H1 (cell line): ENCODE measurements around the gene CCT5. TPM values are rescaled to one million over a fixed set of nuclear protein-coding genes. Genes with fewer than 3 reads are reported as not detected.

Source experiments
- CTCF ChIA-PET: fragments of 300-600 bp; sonication (Branson Sonifier 250); formaldehyde crosslinking; loops from one replicate; lab custom pipeline; 2021; ENCODE audit not compliant: partially characterized antibody; lab: Charles Lee
- POLR2A ChIA-PET: fragments of 300-600 bp; sonication (Branson Sonifier 250); formaldehyde crosslinking; loops from one replicate; lab custom pipeline; 2021; ENCODE audit warnings: inconsistent platforms; ENCODE audit not compliant: partially characterized antibody; lab: Charles Lee
- DNase-seq, 2 experiments: peaks; one replicate each; pipeline versions ENCODE4 v3.0.0 to v3.0.0-alpha.2; 2010 to 2022; ENCODE audit warnings: low spot score in 2 of 2, low read depth in 1 of 2, mixed read lengths in 1 of 2
- FAIRE-seq: peaks from 2 replicates; lab custom pipeline; 2011; peaks lifted over from hg19 to GRCh38; lab: Jason Lieb, UNC
- H2AFZ ChIP-seq: 2 replicates; pipeline ENCODE4 v1.8.1; 2012; ENCODE audit warnings: low read length, inconsistent platforms
- H2AK5ac ChIP-seq: 2 replicates; pipeline ENCODE4 v1.6.1; 2013; ENCODE audit warnings: low read depth, low read length
- H2BK120ac ChIP-seq: replicated peaks from 2 replicates; pipeline ENCODE3; 2013; ENCODE audit warnings: low read depth, low read length, inconsistent platforms
- H2BK12ac ChIP-seq: 2 replicates; pipeline ENCODE4 v1.6.1; 2013; ENCODE audit warnings: low read depth, low read length
- H2BK15ac ChIP-seq: 2 replicates; pipeline ENCODE4 v1.6.1; 2013; ENCODE audit warnings: low read length
- H2BK20ac ChIP-seq: 2 replicates; pipeline ENCODE4 v1.6.1; 2013; ENCODE audit warnings: low read length
- H2BK5ac ChIP-seq: 2 replicates; pipeline ENCODE4 v1.6.1; 2013; ENCODE audit warnings: low read depth, low read length
- H3K14ac ChIP-seq: 2 replicates; pipeline ENCODE4 v1.6.1; 2013; ENCODE audit warnings: inconsistent platforms; ENCODE audit not compliant: insufficient read length
- H3K18ac ChIP-seq: 2 replicates; pipeline ENCODE4 v1.6.1; 2013; ENCODE audit warnings: low read length; ENCODE audit errors: extremely low read depth
- H3K23ac ChIP-seq: 2 replicates; pipeline ENCODE4 v1.6.1; 2013; ENCODE audit warnings: inconsistent platforms; ENCODE audit not compliant: insufficient read length
- H3K23me2 ChIP-seq: 2 replicates; pipeline ENCODE4 v1.6.1; 2013; ENCODE audit warnings: low read depth, low read length
- H3K27ac ChIP-seq: 2 replicates; pipeline ENCODE4 v1.6.1; 2011; ENCODE audit warnings: low read depth, low read length, inconsistent platforms
- H3K27me3 ChIP-seq, 4 experiments: replicated peaks in 1 of 4; 1 replicate in 1 of 4; 2 replicates in 3 of 4; pipeline versions ENCODE4 v1.6.1 to v1.8.1; 2011 to 2013; ENCODE audit warnings: low read length in 3 of 4, mild to moderate bottlenecking in 3 of 4, inconsistent platforms in 2 of 4, mixed read lengths in 2 of 4, moderate library complexity in 1 of 4; ENCODE audit not compliant: control insufficient read depth in 3 of 4, insufficient read depth in 3 of 4; ENCODE audit errors: extremely low read depth in 1 of 4
- H3K36me3 ChIP-seq, 4 experiments: 2 replicates each; pipeline versions ENCODE4 v1.6.1 to v1.8.1; 2011 to 2013; ENCODE audit warnings: mild to moderate bottlenecking in 4 of 4, low read length in 3 of 4, moderate library complexity in 2 of 4, control low read depth in 1 of 4, inconsistent platforms in 1 of 4; ENCODE audit not compliant: insufficient read depth in 4 of 4, control insufficient read depth in 2 of 4
- H3K4ac ChIP-seq: replicated peaks from 2 replicates; pipeline ENCODE3; 2013; ENCODE audit warnings: low read length, low read depth, mixed read lengths, inconsistent platforms; ENCODE audit not compliant: insufficient read length
- H3K4me1 ChIP-seq, 4 experiments: replicated peaks in 1 of 4; 1 replicate in 1 of 4; 2 replicates in 3 of 4; pipeline versions ENCODE4 v1.6.1 to v1.8.1; 2011 to 2013; ENCODE audit warnings: low read length in 3 of 4, inconsistent platforms in 2 of 4, mixed read lengths in 1 of 4; ENCODE audit not compliant: insufficient read depth in 4 of 4, control insufficient read depth in 3 of 4
- H3K4me2 ChIP-seq, 2 experiments: 2 replicates each; pipeline versions ENCODE4 v1.6.1 to v1.8.1; 2011 to 2013; ENCODE audit warnings: low read depth in 2 of 2, low read length in 2 of 2, control low read depth in 1 of 2, inconsistent platforms in 1 of 2, mild to moderate bottlenecking in 1 of 2; ENCODE audit not compliant: insufficient read depth in 1 of 2
- H3K4me3 ChIP-seq, 4 experiments: fragments of 200-600, 300-600 bp in 1 of 4; sonication (generic), shearing (Covaris generic), sonication (Bioruptor Twin) in 1 of 4; 2 replicates each; pipeline versions ENCODE4 v1.5.1 to v1.8.1; 2011 to 2016; ENCODE audit warnings: low read length in 4 of 4, low read depth in 3 of 4, control low read depth in 2 of 4, inconsistent platforms in 2 of 4, mild to moderate bottlenecking in 2 of 4, mixed read lengths in 1 of 4, moderate library complexity in 1 of 4; ENCODE audit not compliant: insufficient read depth in 2 of 4; ENCODE audit errors: extremely low read depth in 1 of 4
- H3K56ac ChIP-seq: replicated peaks from 2 replicates; pipeline ENCODE3; 2013; ENCODE audit warnings: low read depth, mild to moderate bottlenecking, mixed read lengths, low read length, inconsistent platforms; ENCODE audit not compliant: insufficient read length
- H3K79me1 ChIP-seq: 2 replicates; pipeline ENCODE4 v1.6.1; 2013; ENCODE audit warnings: low read depth, low read length, control low read depth
- H3K79me2 ChIP-seq, 2 experiments: 2 replicates each; pipeline versions ENCODE4 v1.6.1 to v1.8.1; 2012 to 2013; ENCODE audit warnings: low read length in 2 of 2, mild to moderate bottlenecking in 2 of 2, inconsistent platforms in 1 of 2; ENCODE audit not compliant: insufficient read depth in 2 of 2, control insufficient read depth in 1 of 2
- H3K9ac ChIP-seq, 4 experiments: replicated peaks in 1 of 4; 1 replicate in 1 of 4; 2 replicates in 3 of 4; pipeline versions ENCODE4 v1.6.1 to v1.8.1; 2011 to 2013; ENCODE audit warnings: low read depth in 3 of 4, low read length in 3 of 4, control low read depth in 2 of 4, mild to moderate bottlenecking in 2 of 4, moderate library complexity in 2 of 4, inconsistent platforms in 1 of 4; ENCODE audit errors: extremely low read depth in 1 of 4
- H3K9me3 ChIP-seq, 2 experiments: 2 replicates each; pipeline versions ENCODE4 v1.6.1 to v1.8.1; 2012 to 2013; ENCODE audit warnings: mild to moderate bottlenecking in 2 of 2, moderate library complexity in 2 of 2, control low read depth in 1 of 2, inconsistent platforms in 1 of 2, low read depth in 1 of 2, low read length in 1 of 2, mixed read lengths in 1 of 2; ENCODE audit not compliant: insufficient read depth in 2 of 2
- H4K20me1 ChIP-seq, 2 experiments: replicated peaks in 1 of 2; 2 replicates each; pipeline versions ENCODE3 to v1.8.1; 2011 to 2013; ENCODE audit warnings: inconsistent platforms in 2 of 2, low read length in 2 of 2, mild to moderate bottlenecking in 1 of 2; ENCODE audit not compliant: insufficient read depth in 2 of 2, control insufficient read depth in 1 of 2
- H4K5ac ChIP-seq: 2 replicates; pipeline ENCODE4 v1.6.1; 2013; ENCODE audit warnings: low read length, low read depth, mixed read lengths, inconsistent platforms; ENCODE audit not compliant: insufficient read length
- H4K8ac ChIP-seq: 2 replicates; pipeline ENCODE4 v1.8.0; 2013; ENCODE audit warnings: mild to moderate bottlenecking, moderate library complexity, low read length, inconsistent platforms; ENCODE audit not compliant: insufficient read depth; ENCODE audit errors: extremely low read depth
- H4K91ac ChIP-seq: replicated peaks from 2 replicates; pipeline ENCODE3; 2013; ENCODE audit warnings: low read length, mixed read lengths, inconsistent platforms; ENCODE audit not compliant: insufficient read length
- ASH2L ChIP-seq: fragments of 200-600, 300-600 bp; sonication (generic); IDR thresholded peaks from one replicate; pipeline ENCODE4 v1.7.1; 2017; ENCODE audit warnings: low read length
- CBX5 ChIP-seq: fragments of 300-800, 300-1000 bp; sonication (generic); IDR thresholded peaks from 2 replicates; pipeline ENCODE4 v1.7.1; 2016; ENCODE audit warnings: antibody characterized with exemption, low read length, low read depth
- CEBPB ChIP-seq: IDR thresholded peaks from 2 replicates; pipeline ENCODE4 v1.6.1; 2012; ENCODE audit warnings: low read depth, low read length
- EP300 ChIP-seq, 2 experiments: IDR thresholded peaks; 1 replicate in 1 of 2; 2 replicates in 1 of 2; pipeline ENCODE4 v1.6.1; 2011 to 2012; ENCODE audit warnings: low read depth in 2 of 2, low read length in 2 of 2, mild to moderate bottlenecking in 2 of 2, borderline replicate concordance in 1 of 2, inconsistent platforms in 1 of 2, moderate library complexity in 1 of 2
- NRF1 ChIP-seq: IDR thresholded peaks from 2 replicates; pipeline ENCODE4 v1.6.1; 2011; ENCODE audit warnings: mild to moderate bottlenecking, low read depth, low read length, improper control_type of control experiment
- SIRT6 ChIP-seq: IDR thresholded peaks from one replicate; pipeline ENCODE4 v1.7.1; 2012; ENCODE audit warnings: low read length, inconsistent platforms
- YY1 ChIP-seq: IDR thresholded peaks from 2 replicates; pipeline ENCODE4 v1.6.1; 2011; ENCODE audit warnings: low read depth, mild to moderate bottlenecking, low read length
- WGBS, 2 experiments: shearing (Covaris generic) in 1 of 2; methylation state at CpG; one replicate each; pipeline versions ENCODE4 v1.1.6 to v1.1.7; 2013 to 2015; ENCODE audit warnings: low lambda C conversion rate in 2 of 2, mixed read lengths in 2 of 2, inconsistent platforms in 1 of 2, low coverage in 1 of 2, missing lambda C conversion rate in 1 of 2; ENCODE audit not compliant: insufficient replicate concordance in 2 of 2, insufficient coverage in 1 of 2, insufficient read length in 1 of 2; ENCODE audit errors: extremely low coverage in 1 of 2, missing lambda C conversion rate in 1 of 2; 5-methylcytosine and 5-hydroxymethylcytosine counted together
- polyA plus RNA-seq, 7 experiments: library from polyadenylated mRNA; depleted of rRNA in 3 of 7; stranded (reverse) in 5 of 7; unstranded in 2 of 7; fragments of >200 nt in 5 of 7; fragments of 200-250 nt in 2 of 7; gene quantifications; 1 replicate in 5 of 7; 2 replicates in 1 of 7; 4 replicates in 1 of 7; pipeline versions ENCODE4 v1.2.1 to v1.2.3, GENCODE V29; 2011 to 2013; ENCODE audit warnings: missing spikeins in 2 of 7, mixed read lengths in 2 of 7
- total RNA-seq: library from RNA; stranded (reverse); fragmentation: NEBNext Ultra II Directional; extraction: Animal tissue kit (Norgen Biotek cat#: 25700); gene quantifications from 2 replicates; pipeline ENCODE4 v1.2.1, GENCODE V29; 2021

CCT5 gene
- total and polyA plus RNA-seq, 2 of the 8 experiments (the other 6 are each of a cell fraction or from before 2014, with no cell fraction given): 425 to 549 TPM

DNA sequence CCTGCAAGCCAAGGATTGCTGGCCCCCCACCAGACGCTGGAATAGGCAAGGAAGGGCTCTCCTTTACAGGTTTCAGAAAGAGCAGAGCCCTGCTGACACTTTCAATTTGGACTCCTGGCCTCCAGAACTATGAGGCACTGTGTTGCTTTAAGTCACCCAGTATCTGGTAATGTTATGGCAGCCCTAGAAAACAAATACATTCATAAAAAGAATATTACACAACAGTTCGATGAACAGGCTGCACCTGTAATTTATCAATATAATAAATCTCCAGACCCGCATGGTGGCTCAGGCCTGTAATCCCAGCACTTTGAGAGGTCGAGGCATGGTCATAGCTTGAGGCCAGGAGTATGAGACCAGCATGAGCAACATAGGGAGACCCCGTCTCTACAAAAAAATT, 50.2 kb downstream of the CCT5 start:
- H2BK120ac ChIP-seq: no peak overlapping the region
- DNase-seq (no peak), FAIRE-seq (no peak)
- WGBS, 2 experiments: 91% methylated on average over 5 of the region's 5 CpGs; no CpG with 5 or more reads in 1 of the 2 experiments
- ChIA-PET CTCF (interaction anchor here (3.2 kb wide), 1 partner anchor 17 kb away, joined by 7 read pairs; no protein-coding TSS in a partner anchor), POLR2A (no interaction called here)
- H3K14ac ChIP-seq: no peak overlapping the region
- no peak overlapping the region for H4K8ac ChIP-seq
- no peak overlapping the region for H3K4me2 ChIP-seq
- no peak overlapping the region for H2BK15ac ChIP-seq
- H4K91ac ChIP-seq: no peak overlapping the region
- H3K9ac ChIP-seq: no peak overlapping the region
- H2AFZ ChIP-seq: no peak overlapping the region
- H4K5ac ChIP-seq: no peak overlapping the region
- H3K79me2 ChIP-seq: peaks cover 0 to 4% of the 10 kb centered on the region in 2 experiments; a peak in 1 of 4 replicates
- H3K56ac ChIP-seq: no peak overlapping the region
- H3K18ac ChIP-seq: no peak overlapping the region
- H2BK12ac ChIP-seq: no peak overlapping the region
- H3K9me3 ChIP-seq: 0 out of 4 replicates have a peak, but pooled peaks cover 0 to 5% of the 10 kb centered on the region in 2 experiments
- no peak overlapping the region for H3K27ac ChIP-seq
- H3K23ac ChIP-seq: no peak overlapping the region
- H2BK5ac ChIP-seq: no peak overlapping the region
- no peaks in the 10 kb centered on the region for H3K36me3 ChIP-seq
- peaks cover 0 to 6% of the 10 kb centered on the region in 2 experiments for H4K20me1 ChIP-seq
- no peaks in the 10 kb centered on the region for H3K23me2 ChIP-seq
- no peak overlapping the region for H3K4ac ChIP-seq
- H3K79me1 ChIP-seq: no peaks in the 10 kb centered on the region
- H3K27me3 ChIP-seq: no peaks in the 10 kb centered on the region
- no peak overlapping the region for H3K4me3 ChIP-seq
- no peak overlapping the region for H2BK20ac ChIP-seq
- H3K4me1 ChIP-seq: no peaks in the 10 kb centered on the region; a peak in 1 of 7 replicates
- no peak overlapping the region for H2AK5ac ChIP-seq
- TF ChIP-seq SIRT6: no peak
- TF ChIP-seq EP300 (IDR thresholded peaks at IDR 0.05; ENCODE audit: borderline replicate concordance in 1 of 2, low read depth in 2 of 2, low read length in 2 of 2): no peak
- no peak for TF ChIP-seq CEBPB
- TF ChIP-seq YY1: no peak
- TF ChIP-seq ASH2L: no peak
- no peak for TF ChIP-seq NRF1
- TF ChIP-seq CBX5: no peak
